Neural cell (in vitro differentiated cells): ENCODE results near the gene LUZP1. TPM values are rescaled to one million over a fixed set of nuclear protein-coding genes. Genes with fewer than 3 reads are reported as not detected.

Source experiments
- H2AFZ ChIP-seq: fragments of 200-600, 300-800 bp; sonication (generic), shearing (Covaris generic); 2 replicates; pipeline ENCODE4 v1.6.0; 2014; ENCODE audit warnings: low read depth, mild to moderate bottlenecking, antibody characterized with exemption, low read length, moderate library complexity
- H3F3A ChIP-seq: fragments of 200-600 bp; shearing (Covaris generic); 2 replicates; pipeline ENCODE4 v1.6.1; 2016; ENCODE audit warnings: mild to moderate bottlenecking, moderate library complexity, mixed read lengths, antibody characterized with exemption, low read length; ENCODE audit not compliant: insufficient read depth, poor library complexity, severe bottlenecking
- H3K27ac ChIP-seq: fragments of 200-600, 300-800 bp; sonication (generic), shearing (Covaris generic); 2 replicates; pipeline ENCODE4 v1.5.1; 2014; ENCODE audit warnings: mild to moderate bottlenecking, low read length, moderate library complexity
- H3K27me3 ChIP-seq: fragments of 300-800, 200-600 bp; sonication (generic), shearing (Covaris generic); 2 replicates; pipeline ENCODE4 v1.6.0; 2014; ENCODE audit warnings: mild to moderate bottlenecking, low read depth, low read length, moderate library complexity; ENCODE audit not compliant: insufficient read depth
- H3K36me3 ChIP-seq: fragments of 300-800, 200-600 bp; sonication (generic), shearing (Covaris generic); 2 replicates; pipeline ENCODE4 v1.5.1; 2014; ENCODE audit warnings: mild to moderate bottlenecking, antibody characterized with exemption, low read length, moderate library complexity; ENCODE audit not compliant: insufficient read depth
- H3K4me2 ChIP-seq: fragments of 300-800, 200-600 bp; sonication (generic), shearing (Covaris generic); 2 replicates; pipeline ENCODE4 v1.6.0; 2014; ENCODE audit warnings: mild to moderate bottlenecking, low read length
- H3K4me3 ChIP-seq: fragments of 300-800, 200-600 bp; sonication (generic), shearing (Covaris generic); 2 replicates; pipeline ENCODE4 v1.5.1; 2014; ENCODE audit warnings: mild to moderate bottlenecking, low read length, moderate library complexity
- H3K79me2 ChIP-seq: fragments of 200-600 bp; shearing (Covaris generic); replicated peaks from 2 replicates; pipeline ENCODE4 v1.6.0; 2014; ENCODE audit warnings: mild to moderate bottlenecking, low read length, moderate library complexity; ENCODE audit not compliant: insufficient read depth
- H3K9ac ChIP-seq: fragments of 300-800, 200-600 bp; sonication (generic), shearing (Covaris generic); 2 replicates; pipeline ENCODE4 v1.6.1; 2016; ENCODE audit warnings: mild to moderate bottlenecking, low read length, mixed read lengths
- H3K9me2 ChIP-seq: fragments of 200-600 bp; shearing (Covaris generic); 2 replicates; pipeline ENCODE4 v1.6.1; 2016; ENCODE audit warnings: mild to moderate bottlenecking, low read length, mixed read lengths; ENCODE audit not compliant: insufficient read depth
- H3K9me3 ChIP-seq: fragments of 200-600, 300-800 bp; sonication (generic), shearing (Covaris generic); 2 replicates; pipeline ENCODE4 v1.6.1; 2016; ENCODE audit warnings: mild to moderate bottlenecking, mixed run types, low read length, moderate library complexity, mixed read lengths
- H4K20me1 ChIP-seq: fragments of 200-600 bp; shearing (Covaris generic); 2 replicates; pipeline ENCODE4 v1.6.1; 2016; ENCODE audit warnings: mild to moderate bottlenecking, mixed run types; ENCODE audit not compliant: insufficient read depth
- EP300 ChIP-seq: fragments of 450-650 bp; conservative IDR thresholded peaks from 2 replicates; pipeline ENCODE4 v1.6.1; 2014; ENCODE audit warnings: antibody characterized with exemption, mild to moderate bottlenecking, moderate library complexity; ENCODE audit not compliant: poor library complexity, severe bottlenecking
- EZH2 ChIP-seq: fragments of 200-600, 300-800 bp; shearing (Covaris generic), sonication (generic); IDR thresholded peaks from 2 replicates; pipeline ENCODE4 v1.6.1; 2014; ENCODE audit warnings: antibody characterized with exemption, low read length, borderline replicate concordance, mild to moderate bottlenecking; ENCODE audit not compliant: insufficient read depth, poor library complexity, severe bottlenecking
- MXI1 ChIP-seq: fragments of 450-650 bp; conservative IDR thresholded peaks from 2 replicates; pipeline ENCODE4 v1.6.1; 2014; ENCODE audit warnings: antibody characterized with exemption, mild to moderate bottlenecking; ENCODE audit not compliant: poor library complexity, severe bottlenecking
- POLR2AphosphoS5 ChIP-seq: IDR thresholded peaks from 2 replicates; pipeline ENCODE4 v1.6.1; 2012
- RAD21 ChIP-seq: fragments of 450-650 bp; conservative IDR thresholded peaks from 2 replicates; pipeline ENCODE4 v1.6.1; 2014; ENCODE audit warnings: antibody characterized with exemption, mild to moderate bottlenecking, moderate library complexity
- SMC3 ChIP-seq: fragments of 450-650 bp; conservative IDR thresholded peaks from 2 replicates; pipeline ENCODE4 v1.6.1; 2014; ENCODE audit warnings: antibody characterized with exemption, mild to moderate bottlenecking, moderate library complexity; ENCODE audit not compliant: poor library complexity
- TAF1 ChIP-seq: IDR thresholded peaks from 2 replicates; pipeline ENCODE4 v1.6.1; 2012; ENCODE audit warnings: low read depth
- polyA plus RNA-seq: library from polyadenylated mRNA; depleted of rRNA; stranded (reverse); fragments of >200 nt; gene quantifications from 2 replicates; pipeline ENCODE4 v1.2.3, GENCODE V29; 2014
- TF ChIP-seq, protein P1 (sequence below): fragments of 450-650 bp; IDR thresholded peaks from 2 replicates; pipeline ENCODE4 v1.5.1; 2014; ENCODE audit warnings: antibody characterized with exemption, mild to moderate bottlenecking, moderate library complexity; ENCODE audit not compliant: poor library complexity, severe bottlenecking
- TF ChIP-seq, protein P2 (sequence below): IDR thresholded peaks from 2 replicates; pipeline ENCODE4 v1.6.1; 2012; ENCODE audit warnings: borderline replicate concordance

LUZP1 gene
- polyA plus RNA-seq, 1 donor from 2014 or later, result 2.3 TPM

DNA sequence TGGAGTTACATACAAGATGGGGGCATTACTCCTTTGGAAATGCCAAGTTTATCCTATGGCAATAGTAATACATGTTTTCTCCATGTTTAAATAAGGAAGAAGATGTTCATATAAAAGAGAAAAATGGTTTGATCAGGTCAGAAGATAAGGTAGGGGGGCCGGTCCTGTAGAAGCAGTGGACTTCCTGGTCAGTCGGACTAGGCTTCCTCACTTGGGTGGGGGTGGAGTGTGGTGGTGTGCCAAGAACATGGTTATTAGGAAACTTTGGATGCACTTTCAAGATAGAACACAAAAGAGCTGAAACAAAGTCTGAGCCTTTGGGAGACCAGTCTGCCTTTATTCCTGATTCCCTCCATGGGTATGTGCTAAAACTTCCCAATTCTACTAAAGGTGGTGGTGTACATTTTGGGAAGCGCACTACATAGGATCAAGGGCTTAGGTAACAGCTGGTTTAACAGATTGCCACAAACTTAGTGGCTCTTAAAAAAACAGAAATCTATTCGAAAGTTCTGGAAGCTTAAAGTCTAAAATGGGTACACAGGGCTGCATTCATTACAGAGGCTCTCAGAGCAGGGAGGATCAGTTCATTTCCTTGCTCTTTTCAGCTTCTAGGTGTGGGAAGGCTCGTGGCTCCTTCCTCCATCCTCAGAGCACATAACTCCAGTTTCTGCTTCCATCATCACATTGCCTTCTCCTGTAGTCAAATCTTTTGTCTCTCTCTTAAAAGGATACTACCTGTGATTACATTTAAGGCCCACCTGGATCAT lies 84.8 kb downstream of the LUZP1 start:
- no peaks in the 10 kb centered on the region for H4K20me1 ChIP-seq
- H3K36me3 ChIP-seq, result peaks cover 18% of the 10 kb centered on the region
- no peaks in the 10 kb centered on the region for H3K79me2 ChIP-seq
- H3K27ac ChIP-seq, result peak overlapping the region; percentile 35
- H3K4me3 ChIP-seq, result no peak overlapping the region
- H3K27me3 ChIP-seq, result no peaks in the 10 kb centered on the region
- H3F3A ChIP-seq, result peaks cover 4% of the 10 kb centered on the region
- H2AFZ ChIP-seq, result no peak overlapping the region
- H3K9ac ChIP-seq, result no peak overlapping the region
- TF ChIP-seq, protein P1, sequence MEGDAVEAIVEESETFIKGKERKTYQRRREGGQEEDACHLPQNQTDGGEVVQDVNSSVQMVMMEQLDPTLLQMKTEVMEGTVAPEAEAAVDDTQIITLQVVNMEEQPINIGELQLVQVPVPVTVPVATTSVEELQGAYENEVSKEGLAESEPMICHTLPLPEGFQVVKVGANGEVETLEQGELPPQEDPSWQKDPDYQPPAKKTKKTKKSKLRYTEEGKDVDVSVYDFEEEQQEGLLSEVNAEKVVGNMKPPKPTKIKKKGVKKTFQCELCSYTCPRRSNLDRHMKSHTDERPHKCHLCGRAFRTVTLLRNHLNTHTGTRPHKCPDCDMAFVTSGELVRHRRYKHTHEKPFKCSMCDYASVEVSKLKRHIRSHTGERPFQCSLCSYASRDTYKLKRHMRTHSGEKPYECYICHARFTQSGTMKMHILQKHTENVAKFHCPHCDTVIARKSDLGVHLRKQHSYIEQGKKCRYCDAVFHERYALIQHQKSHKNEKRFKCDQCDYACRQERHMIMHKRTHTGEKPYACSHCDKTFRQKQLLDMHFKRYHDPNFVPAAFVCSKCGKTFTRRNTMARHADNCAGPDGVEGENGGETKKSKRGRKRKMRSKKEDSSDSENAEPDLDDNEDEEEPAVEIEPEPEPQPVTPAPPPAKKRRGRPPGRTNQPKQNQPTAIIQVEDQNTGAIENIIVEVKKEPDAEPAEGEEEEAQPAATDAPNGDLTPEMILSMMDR, result no peak
- TF ChIP-seq EZH2 (no peak), RAD21 (no peak), SMC3 (no peak), EP300 (no peak), TAF1 (no peak), MXI1 (no peak), POLR2AphosphoS5 (no peak)
- TF ChIP-seq, protein P2, sequence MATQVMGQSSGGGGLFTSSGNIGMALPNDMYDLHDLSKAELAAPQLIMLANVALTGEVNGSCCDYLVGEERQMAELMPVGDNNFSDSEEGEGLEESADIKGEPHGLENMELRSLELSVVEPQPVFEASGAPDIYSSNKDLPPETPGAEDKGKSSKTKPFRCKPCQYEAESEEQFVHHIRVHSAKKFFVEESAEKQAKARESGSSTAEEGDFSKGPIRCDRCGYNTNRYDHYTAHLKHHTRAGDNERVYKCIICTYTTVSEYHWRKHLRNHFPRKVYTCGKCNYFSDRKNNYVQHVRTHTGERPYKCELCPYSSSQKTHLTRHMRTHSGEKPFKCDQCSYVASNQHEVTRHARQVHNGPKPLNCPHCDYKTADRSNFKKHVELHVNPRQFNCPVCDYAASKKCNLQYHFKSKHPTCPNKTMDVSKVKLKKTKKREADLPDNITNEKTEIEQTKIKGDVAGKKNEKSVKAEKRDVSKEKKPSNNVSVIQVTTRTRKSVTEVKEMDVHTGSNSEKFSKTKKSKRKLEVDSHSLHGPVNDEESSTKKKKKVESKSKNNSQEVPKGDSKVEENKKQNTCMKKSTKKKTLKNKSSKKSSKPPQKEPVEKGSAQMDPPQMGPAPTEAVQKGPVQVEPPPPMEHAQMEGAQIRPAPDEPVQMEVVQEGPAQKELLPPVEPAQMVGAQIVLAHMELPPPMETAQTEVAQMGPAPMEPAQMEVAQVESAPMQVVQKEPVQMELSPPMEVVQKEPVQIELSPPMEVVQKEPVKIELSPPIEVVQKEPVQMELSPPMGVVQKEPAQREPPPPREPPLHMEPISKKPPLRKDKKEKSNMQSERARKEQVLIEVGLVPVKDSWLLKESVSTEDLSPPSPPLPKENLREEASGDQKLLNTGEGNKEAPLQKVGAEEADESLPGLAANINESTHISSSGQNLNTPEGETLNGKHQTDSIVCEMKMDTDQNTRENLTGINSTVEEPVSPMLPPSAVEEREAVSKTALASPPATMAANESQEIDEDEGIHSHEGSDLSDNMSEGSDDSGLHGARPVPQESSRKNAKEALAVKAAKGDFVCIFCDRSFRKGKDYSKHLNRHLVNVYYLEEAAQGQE, result no peak
- H3K9me2 ChIP-seq, result no peaks in the 10 kb centered on the region
- no peak overlapping the region for H3K4me2 ChIP-seq
- no peaks in the 10 kb centered on the region for H3K9me3 ChIP-seq

DNA sequence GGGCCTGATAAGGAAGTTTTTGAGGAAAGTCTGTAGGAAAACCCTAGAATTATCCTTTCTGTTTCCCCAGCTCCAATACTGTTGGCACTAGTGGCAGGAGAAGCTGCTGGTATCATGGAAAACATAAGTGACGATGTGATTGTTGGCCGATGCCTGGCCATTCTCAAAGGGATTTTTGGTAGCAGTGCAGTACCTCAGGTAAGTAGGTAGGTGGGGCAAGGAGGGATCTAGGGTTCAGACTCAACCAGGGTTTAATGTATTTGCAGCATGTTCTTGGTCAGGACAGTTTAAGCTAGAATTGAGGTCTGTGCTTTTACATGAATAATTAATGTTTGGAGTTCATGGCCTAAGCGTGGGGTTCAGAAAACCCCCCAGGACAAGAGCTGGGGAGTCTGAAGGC lies 87.3 kb downstream of the LUZP1 start:
- Histone ChIP-seq H3K36me3 (peaks cover 26% of the 10 kb centered on the region), H3K4me2 (no peak overlapping the region), H3K27ac (no peak overlapping the region), H3K27me3 (no peaks in the 10 kb centered on the region), H3F3A (peaks cover 4% of the 10 kb centered on the region), H3K79me2 (no peaks in the 10 kb centered on the region), H2AFZ (no peak overlapping the region), H4K20me1 (no peaks in the 10 kb centered on the region), H3K9me3 (no peaks in the 10 kb centered on the region), H3K4me3 (no peak overlapping the region), H3K9me2 (no peaks in the 10 kb centered on the region), H3K9ac (no peak overlapping the region)
- TF ChIP-seq POLR2AphosphoS5 (no peak), EZH2 (no peak), MXI1 (no peak), TAF1 (no peak), SMC3 (no peak), EP300 (no peak)
- TF ChIP-seq, protein P2, result no peak
